HG03135 (cell line): ENCODE measurements around the gene OCRL.

Experiments
- ATAC-seq: cut with Tn5 transposase; IDR thresholded peaks from one replicate; pipeline ENCODE4 v1.9.1; 2021; ENCODE audit warnings: mild to moderate bottlenecking, moderate library complexity; ENCODE audit not compliant: unreplicated experiment

The OCRL gene

GRCh38 chrX:129631849-129632248 is 91.8 kb downstream of the OCRL start:
- ATAC-seq, result no peak

- ATAC-seq, result no peak
Observed at GRCh38 chrX:129632443-129632842, 92.4 kb downstream of the OCRL start.

GRCh38 chrX:129634541-129634940 is 94.5 kb downstream of the OCRL start:
- no peak for ATAC-seq

- ATAC-seq, result no peak
Observed at GRCh38 chrX:129636175-129636681, 96.2 kb downstream of the OCRL start.

GRCh38 chrX:129637217-129638109 is 97.4 kb downstream of the OCRL start:
- ATAC-seq, result no peak

- no peak for ATAC-seq
Observed at GRCh38 chrX:129638917-129639316, 98.9 kb downstream of the OCRL start.

GRCh38 chrX:129640737-129641136 is 100.7 kb downstream of the OCRL start:
- ATAC-seq, result no peak

GRCh38 chrX:129641469-129641868 is 101.4 kb downstream of the OCRL start:
- no peak for ATAC-seq

GRCh38 chrX:129641941-129642340 is 101.9 kb downstream of the OCRL start:
- no peak for ATAC-seq
